ENCODE data around the gene TCERG1L.

TCERG1L gene

DNA sequence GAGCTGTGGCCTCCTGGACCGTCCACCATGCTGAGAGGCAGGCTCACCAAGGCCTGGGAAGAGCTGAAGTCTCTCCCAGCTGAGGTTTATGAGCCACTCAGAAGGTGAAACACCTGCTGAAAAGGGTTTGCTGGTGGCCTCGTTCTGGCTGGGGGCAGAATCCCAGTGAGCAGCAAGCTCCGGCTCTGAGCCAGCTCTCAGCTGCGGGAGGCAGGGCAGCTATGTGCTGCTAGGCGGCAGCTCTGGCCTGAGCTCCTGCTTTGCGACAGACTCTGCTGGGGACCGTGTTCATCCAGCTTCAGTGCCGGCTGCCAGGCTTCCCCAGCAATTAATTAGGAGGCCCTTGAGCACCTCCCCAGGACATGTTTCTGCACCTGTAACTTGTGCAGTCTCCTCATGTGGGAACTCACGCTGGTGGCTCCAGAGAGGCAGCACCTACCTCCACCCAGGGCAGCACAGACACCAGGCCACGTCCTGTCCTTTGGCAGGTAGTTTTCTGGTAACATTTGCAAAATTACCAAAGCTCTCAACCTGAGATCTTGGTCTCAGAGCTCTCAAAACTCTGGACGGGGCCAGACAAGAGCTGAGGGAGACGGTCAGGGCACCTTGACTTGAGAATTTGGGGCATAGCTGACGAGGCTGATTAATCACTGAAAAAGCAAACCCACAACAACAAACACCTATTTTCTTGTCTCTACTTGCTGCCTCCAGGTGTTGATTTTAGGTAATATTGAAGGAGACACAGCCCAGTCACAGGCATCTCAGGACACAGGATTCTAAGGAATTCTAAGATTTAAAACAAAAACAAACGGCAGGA, 185.0 kb downstream of the TCERG1L start:
- no peak for DNase-seq (ENCODE audit: low read depth in 2 of 2)

DNA sequence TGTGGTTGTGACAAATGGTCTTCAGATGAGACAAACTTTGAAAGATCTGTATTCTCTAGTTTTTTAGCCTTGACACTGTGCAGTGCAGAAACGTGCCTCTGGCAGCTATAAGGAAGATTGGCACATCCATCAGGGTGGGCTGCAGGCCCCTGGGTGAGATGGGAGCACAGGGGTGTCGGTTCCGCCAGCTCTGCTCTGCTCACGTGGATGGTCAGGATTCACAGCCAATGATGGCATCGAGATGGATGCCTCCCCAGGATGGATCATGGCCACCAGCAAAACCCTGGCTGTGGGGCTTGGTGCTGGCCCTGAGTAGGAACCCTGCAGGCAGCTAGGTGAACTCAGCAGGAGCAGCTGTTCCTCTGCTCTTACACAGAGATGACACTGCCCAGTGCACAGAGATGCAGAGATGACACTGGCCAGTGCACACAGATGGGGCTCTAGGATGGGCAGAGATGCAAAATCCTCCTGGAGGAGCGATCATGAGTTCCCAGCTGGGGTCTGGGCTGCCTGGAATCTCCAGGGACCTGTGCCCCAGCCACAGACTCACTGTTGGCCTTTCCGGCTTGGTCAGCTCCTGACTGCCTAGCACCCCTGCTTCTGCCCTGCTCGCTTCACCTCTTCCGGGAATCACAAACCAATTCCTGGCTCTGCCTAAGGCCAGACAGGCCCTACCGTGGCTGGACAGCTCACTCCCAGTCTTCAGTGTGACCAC, 185.9 kb downstream of the TCERG1L start:
- no peak for DNase-seq (ENCODE audit: low read depth in 2 of 2)

DNA sequence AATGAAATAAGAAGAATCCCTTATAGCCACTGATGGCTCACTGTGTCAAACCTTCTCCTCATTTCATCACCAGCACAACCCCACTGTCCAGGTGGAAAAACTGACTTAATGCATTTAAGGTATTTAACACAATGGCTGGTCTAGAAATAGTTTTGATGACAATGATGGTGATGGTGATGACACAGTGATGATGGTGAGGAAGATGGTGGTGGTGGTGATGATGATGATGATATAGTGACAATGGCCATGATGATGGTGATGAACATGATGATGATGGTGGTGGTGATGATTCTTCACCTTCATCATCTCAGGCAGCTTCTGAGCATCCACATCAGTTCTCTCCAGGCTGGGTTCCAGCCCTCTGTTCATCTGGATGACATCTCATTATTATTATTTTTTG, 186.6 kb downstream of the TCERG1L start:
- DNase-seq (ENCODE audit: low read depth in 2 of 2): no peak

DNA sequence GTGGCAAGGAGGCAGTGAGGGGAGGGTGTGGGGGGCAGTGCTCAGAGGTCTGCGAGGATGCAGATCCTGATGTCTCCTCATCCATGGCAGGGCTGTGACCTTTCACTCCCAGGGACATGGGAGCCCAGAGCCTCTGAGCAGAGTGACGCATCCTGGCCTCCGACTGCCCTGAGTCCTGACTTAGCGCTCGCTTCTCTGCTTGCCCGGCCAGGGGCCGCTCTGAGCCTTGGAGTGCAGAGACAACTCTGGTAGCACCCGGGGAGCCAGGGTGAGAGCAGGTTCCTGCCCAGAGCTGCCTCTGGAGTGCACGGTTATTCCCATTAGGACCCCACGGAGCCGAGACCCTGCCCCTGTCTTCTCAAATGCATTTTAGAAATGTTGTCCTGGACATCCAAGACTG, 188.0 kb downstream of the TCERG1L start:
- no peak for DNase-seq (ENCODE audit: low read depth in 2 of 2)

- DNase-seq (ENCODE audit: low read depth in 2 of 2): no peak
Measured at GRCh38 chr10:131121511-131122035, 189.9 kb downstream of the TCERG1L start.

DNA sequence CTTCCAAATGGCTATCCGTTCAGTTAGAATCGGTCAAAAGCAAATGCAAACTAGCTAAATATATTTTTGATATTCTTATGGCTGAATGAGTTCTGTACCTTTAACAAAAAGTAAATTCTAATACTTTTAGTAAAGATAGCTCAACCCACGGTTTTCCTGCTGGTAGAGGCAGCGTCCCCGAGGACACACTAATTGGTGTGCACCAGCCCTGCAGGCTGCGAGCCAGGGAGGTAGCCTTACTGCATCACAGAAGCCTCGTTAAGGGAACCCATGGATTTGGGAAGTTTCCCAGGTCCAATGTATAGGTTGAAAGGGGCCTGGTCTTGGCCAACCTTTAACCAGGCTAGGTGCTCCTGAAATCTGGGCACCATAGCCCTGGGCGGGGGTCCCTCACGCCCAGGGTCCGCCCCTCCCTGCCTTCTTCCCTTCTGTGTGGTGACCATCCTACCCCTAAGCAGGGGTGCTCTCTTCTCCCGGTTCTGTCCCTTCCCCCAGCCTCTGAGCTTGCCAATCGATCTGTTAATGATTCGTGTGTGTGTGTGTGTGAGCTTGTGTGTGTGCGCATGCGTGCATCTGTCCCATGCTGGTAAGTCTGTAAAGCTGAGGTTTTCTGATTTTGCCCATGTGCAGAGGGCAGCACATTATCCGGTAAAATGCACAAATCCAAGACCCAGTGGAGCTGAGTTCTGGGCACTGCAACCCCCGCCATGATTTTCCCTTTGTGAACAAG, 191.7 kb downstream of the TCERG1L start:
- DNase-seq (ENCODE audit: low read depth in 2 of 2): no peak

GRCh38 chr10:131117416-131118212, 193.9 kb downstream of the TCERG1L start:
- no peak for DNase-seq (ENCODE audit: low read depth in 2 of 2)

DNA sequence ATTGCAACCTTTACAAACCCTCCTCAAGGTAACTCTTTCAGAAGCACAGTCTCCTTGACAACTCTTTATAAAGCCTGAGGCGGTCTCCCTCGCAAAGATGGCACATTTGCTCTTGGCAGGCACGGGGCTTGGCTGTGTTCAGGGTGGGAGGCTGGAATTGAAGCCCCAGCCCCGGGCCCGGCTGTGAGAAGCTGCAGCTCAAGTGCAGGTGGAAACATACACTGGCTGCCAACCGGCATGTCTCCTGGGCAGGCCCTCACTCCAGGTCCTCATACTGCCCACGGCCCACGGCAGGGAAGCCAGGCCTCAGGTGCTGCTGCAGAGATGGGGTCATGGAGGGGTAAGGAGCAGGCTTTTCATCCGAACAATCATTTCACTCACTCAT, 194.5 kb downstream of the TCERG1L start:
- no peak for DNase-seq (ENCODE audit: low read depth in 2 of 2)

DNA sequence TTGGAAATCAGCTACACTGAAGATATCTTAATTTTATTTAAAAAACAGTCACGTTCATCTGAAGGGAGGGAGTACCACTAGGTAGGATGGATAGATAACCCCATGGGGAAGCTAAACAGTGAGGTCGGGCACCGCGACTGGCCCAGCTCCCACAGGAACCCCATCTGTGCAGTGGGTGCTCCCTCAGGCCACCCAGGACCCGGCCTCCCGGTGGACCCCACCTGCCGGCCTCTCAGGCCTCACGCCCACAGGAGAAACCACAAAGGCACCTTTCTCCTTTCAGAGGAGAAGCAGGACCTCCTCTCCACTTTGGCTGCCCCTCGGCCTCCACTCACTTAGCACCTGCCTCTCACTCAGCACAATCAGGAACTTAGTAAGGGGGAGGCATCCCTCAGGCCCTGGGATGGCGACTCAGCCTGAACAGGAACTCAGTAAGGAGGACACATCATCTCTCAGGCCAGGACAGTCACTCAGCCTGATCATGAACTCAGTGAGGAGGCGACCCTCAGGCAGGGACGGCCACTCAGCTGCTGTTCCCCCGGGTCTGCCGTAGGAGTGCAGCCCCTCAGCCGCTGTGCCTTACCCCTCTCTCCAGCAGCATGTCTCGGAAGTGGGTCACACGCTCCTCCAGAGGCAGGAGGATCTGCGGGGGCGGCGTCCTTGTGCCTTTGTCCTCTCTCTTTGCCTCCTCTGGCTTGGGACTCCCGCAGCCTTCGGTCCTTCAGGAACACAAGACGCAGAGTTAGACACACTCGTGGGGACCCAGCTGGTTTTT, 195.1 kb downstream of the TCERG1L start:
- DNase-seq (ENCODE audit: low read depth in 2 of 2): no peak

DNA sequence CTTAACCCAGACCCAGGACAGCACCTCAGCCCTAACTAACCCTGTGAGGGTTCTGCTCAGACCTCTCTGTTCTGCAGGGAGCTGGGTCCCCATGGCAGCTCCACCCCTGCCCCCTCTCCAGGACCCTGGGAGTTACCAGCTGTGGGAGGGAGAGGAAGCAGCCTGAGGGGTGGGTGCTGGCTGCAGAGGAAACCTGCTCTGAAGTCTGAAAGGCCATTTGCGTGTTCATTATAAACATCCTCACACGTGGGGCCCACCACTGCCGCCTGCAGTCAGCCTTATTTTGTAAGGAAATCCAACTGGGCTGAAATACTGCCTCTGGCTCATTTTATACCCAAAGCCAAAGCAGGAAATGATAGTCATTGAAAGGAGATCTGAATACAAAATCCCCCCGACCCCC, 195.7 kb downstream of the TCERG1L start:
- no peak for DNase-seq (ENCODE audit: low read depth in 2 of 2)

- no peak for DNase-seq (ENCODE audit: low read depth in 2 of 2)
Measured at GRCh38 chr10:131115321-131115720, 196.2 kb downstream of the TCERG1L start.

DNA sequence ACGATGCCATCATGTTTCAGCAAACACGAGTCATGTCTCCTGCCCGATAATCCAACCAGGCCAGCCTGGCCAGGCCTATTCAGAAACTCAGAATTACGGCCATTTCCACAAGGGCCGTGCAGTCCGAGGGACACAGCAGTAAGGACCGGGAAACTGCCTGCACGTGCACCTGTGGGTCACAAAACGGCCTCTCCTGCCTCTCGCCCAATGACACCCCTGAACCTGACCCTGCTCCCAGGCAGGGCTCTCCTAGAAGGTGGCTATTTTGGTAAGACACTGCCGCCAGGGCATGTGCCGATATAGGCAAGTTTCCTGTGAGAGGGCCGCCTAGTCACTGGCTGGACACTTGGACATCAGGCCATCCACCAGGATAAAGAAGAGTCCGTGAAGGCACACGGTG, 196.7 kb downstream of the TCERG1L start:
- no peak for DNase-seq (ENCODE audit: low read depth in 2 of 2)

- no peak for DNase-seq (ENCODE audit: low read depth in 2 of 2)
Measured at GRCh38 chr10:131113709-131114291, 197.7 kb downstream of the TCERG1L start.

- no peak for DNase-seq (ENCODE audit: low read depth in 2 of 2)
Measured at GRCh38 chr10:131113165-131113564, 198.4 kb downstream of the TCERG1L start.

- DNase-seq (ENCODE audit: low read depth in 2 of 2): no peak
Measured at GRCh38 chr10:131112691-131113090, 198.8 kb downstream of the TCERG1L start.

DNA sequence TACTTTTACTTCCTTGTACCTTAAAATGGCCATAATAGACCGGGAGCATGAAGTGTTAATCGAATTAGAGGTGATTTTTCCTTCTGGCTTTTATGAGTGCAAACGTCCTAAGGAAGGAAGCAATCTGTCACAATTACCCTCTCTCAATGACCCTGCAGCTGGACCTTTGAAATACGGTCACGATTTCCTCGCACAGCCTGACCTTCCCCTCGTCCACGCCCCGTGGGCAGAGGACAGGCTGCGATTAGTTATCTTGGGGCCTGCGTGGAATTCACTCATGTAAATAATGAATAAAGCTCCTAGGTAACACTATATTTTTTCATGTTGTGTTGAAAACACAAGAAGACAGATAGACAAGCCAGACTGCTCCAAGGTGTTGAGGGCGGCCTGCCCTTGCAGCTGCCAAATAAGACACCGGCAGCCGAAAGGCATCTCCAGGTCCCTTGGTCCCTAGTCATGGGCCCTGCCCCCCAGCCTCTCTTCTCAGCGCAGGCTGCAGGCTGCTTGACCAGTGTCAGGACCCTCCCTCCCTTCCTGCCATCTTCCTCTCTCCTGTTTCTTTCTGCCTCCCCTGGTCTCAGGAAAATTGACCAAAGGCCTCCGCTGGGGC, 199.9 kb downstream of the TCERG1L start:
- DNase-seq (ENCODE audit: low read depth in 2 of 2): no peak

- no peak for DNase-seq (ENCODE audit: low read depth in 2 of 2)
Measured at GRCh38 chr10:131111007-131111406, 200.5 kb downstream of the TCERG1L start.

- no peak for DNase-seq (ENCODE audit: low read depth in 2 of 2)
Measured at GRCh38 chr10:131110241-131110783, 201.2 kb downstream of the TCERG1L start.

DNA sequence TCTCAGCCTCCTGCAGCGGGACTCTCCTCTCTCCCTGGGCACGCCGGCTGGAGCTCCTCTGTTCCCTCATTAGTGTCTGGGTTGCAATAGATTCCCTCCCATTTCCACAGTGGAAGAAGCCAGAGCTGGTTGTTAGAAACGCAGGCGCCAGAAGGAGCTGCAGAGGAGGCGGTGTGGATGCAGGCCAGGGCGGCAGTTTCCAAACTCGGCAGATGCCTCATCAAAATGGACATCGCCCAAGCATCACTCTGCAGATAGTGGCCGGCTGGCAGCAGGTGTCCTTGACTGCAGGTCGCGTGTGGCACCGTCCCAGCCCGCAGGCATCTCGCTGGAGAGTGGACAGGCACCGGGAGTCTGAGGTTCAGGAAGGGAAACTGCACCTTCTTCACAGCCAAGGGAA, 201.8 kb downstream of the TCERG1L start:
- no peak for DNase-seq (ENCODE audit: low read depth in 2 of 2)

DNA sequence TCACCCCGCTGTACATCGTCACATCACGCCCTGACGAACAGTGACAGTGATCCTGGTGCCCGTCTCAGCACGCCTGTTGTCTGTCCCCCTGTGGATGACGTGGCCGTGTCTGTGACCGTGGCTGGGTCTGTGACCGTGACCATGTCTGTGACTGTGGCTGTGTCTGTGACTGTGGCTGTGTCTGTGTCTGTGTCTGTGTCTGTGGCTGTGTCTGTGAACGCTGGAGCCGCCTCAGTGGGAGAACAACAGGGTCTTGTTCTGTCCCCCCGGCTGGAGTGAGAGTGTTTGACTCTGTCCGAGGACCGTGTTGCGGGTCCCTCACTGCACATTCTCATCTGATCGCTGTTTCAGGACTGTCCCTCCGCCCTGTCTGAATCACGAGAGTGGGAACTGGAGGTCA, 202.2 kb downstream of the TCERG1L start:
- no peak for DNase-seq (ENCODE audit: low read depth in 2 of 2)
